Uterus (tissue), 4 donors: ENCODE results near the gene ARMH3. TPM values are rescaled to one million over a fixed set of nuclear protein-coding genes. Genes with fewer than 3 reads are reported as not detected.

Experiments
- DNase-seq, 2 donors: peaks; one replicate each; pipeline ENCODE4 v3.0.0-alpha.2; 2019 to 2020
- H3K27ac ChIP-seq, 2 donors: fragments of 200-600 bp; sonication (generic); 1 replicate in 1 of 2; 2 replicates in 1 of 2; pipeline ENCODE4 v1.5.1; 2016 to 2018
- H3K27me3 ChIP-seq, 2 donors: fragments of 200-600 bp; sonication (generic); one replicate each; pipeline ENCODE4 v1.5.1; 2018 to 2019; ENCODE audit warnings: control low read depth in 1 of 2
- H3K36me3 ChIP-seq, 2 donors: fragments of 200-600 bp; sonication (generic); one replicate each; pipeline ENCODE4 v1.5.1; 2019; ENCODE audit warnings: control low read depth in 1 of 2
- H3K4me1 ChIP-seq, 2 donors: fragments of 200-600 bp; sonication (generic); one replicate each; pipeline ENCODE4 v1.5.1; 2018 to 2019; ENCODE audit warnings: control low read depth in 1 of 2
- H3K4me3 ChIP-seq, 2 donors: fragments of 200-600 bp; sonication (generic); 1 replicate in 1 of 2; 2 replicates in 1 of 2; pipeline ENCODE4 v1.5.1; 2018 to 2019; ENCODE audit warnings: mild to moderate bottlenecking in 1 of 2
- H3K9me3 ChIP-seq, 2 donors: fragments of 200-600 bp; sonication (generic); one replicate each; pipeline ENCODE4 v1.5.1; 2019; ENCODE audit warnings: control low read depth in 1 of 2
- POLR2A ChIP-seq, 2 donors: fragments of 450-650 bp; IDR thresholded peaks; one replicate each; pipeline ENCODE4 v1.6.1; 2016; ENCODE audit warnings: antibody characterized with exemption in 2 of 2, mild to moderate bottlenecking in 1 of 2, moderate library complexity in 1 of 2
- intact Hi-C: fragments of 100-400 bp; cut with DNase I; formaldehyde crosslinking; loops from one replicate; pipeline ENCODE4 v1.15.1; 2023; ENCODE audit warnings: low total_unique reads
- total RNA-seq, 4 donors: library from RNA; depleted of rRNA in 3 of 4; stranded (reverse); fragments of >200 nt in 3 of 4; gene quantifications; one replicate each; pipeline versions ENCODE4 v1.1.0 to v1.2.4, GENCODE V29; 2014 to 2023
- TF ChIP-seq, protein P1 (sequence below), 4 experiments: fragments of 200-600 bp in 2 of 4; fragments of 450-650 bp in 2 of 4; sonication (generic) in 2 of 4; IDR thresholded peaks; one replicate each; pipeline ENCODE4 v1.5.1; 2016 to 2019; ENCODE audit warnings: antibody characterized with exemption in 4 of 4, mild to moderate bottlenecking in 2 of 4, moderate library complexity in 1 of 4
- donor health status: DM: yes; HTN: yes; CAD: no.

ARMH3 gene
- total RNA-seq, 4 donors from 2014 or later: 10.6 to 29.8 (median 20.9) TPM

DNA sequence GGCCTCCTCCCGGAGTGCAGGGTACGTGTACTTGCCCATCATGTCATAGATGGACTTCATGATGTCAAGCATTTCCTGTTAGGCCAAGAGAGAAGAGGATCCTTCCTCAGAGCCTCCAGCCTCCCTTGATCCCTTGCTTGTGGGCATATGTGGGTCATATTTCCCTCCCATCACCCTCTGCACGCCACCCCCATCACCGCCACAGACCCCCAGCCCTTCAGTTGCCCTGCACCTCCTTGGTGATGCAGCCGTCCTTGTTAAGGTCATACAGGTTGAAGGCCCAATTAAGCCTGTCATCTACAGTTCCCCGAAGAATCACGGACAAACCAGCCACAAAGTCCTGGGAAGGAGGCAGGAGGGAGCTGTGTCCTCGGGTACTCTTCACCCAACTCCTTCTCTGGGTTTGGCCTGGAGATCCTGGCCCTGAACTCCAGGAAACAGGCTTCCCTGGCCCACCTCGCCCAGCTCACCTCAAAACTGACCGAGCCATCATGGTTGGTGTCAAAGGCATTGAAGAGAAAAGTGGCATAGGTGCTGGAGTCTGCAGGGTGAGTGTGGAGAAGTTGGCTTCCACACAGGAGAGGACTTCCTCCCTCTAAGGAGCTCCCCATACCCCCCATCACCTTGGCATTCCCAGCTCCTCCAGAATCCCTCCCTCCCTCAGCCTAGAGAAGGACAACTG lies 227.9 kb downstream of the ARMH3 start:
- H3K4me3 ChIP-seq: no peak overlapping the region
- no peak for DNase-seq
- no peaks in the 10 kb centered on the region for H3K9me3 ChIP-seq
- intact Hi-C loops: no loop called here
- H3K27ac ChIP-seq: peak overlapping the region in 1 of 2 donors; percentile 75
- TF ChIP-seq POLR2A (IDR thresholded peaks at IDR 0.05): no peak
- TF ChIP-seq, protein P1, sequence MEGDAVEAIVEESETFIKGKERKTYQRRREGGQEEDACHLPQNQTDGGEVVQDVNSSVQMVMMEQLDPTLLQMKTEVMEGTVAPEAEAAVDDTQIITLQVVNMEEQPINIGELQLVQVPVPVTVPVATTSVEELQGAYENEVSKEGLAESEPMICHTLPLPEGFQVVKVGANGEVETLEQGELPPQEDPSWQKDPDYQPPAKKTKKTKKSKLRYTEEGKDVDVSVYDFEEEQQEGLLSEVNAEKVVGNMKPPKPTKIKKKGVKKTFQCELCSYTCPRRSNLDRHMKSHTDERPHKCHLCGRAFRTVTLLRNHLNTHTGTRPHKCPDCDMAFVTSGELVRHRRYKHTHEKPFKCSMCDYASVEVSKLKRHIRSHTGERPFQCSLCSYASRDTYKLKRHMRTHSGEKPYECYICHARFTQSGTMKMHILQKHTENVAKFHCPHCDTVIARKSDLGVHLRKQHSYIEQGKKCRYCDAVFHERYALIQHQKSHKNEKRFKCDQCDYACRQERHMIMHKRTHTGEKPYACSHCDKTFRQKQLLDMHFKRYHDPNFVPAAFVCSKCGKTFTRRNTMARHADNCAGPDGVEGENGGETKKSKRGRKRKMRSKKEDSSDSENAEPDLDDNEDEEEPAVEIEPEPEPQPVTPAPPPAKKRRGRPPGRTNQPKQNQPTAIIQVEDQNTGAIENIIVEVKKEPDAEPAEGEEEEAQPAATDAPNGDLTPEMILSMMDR (IDR thresholded peaks at IDR 0.05): no peak
- no peaks in the 10 kb centered on the region for H3K27me3 ChIP-seq
- H3K36me3 ChIP-seq: no peaks in the 10 kb centered on the region
- no peaks in the 10 kb centered on the region for H3K4me1 ChIP-seq

DNA sequence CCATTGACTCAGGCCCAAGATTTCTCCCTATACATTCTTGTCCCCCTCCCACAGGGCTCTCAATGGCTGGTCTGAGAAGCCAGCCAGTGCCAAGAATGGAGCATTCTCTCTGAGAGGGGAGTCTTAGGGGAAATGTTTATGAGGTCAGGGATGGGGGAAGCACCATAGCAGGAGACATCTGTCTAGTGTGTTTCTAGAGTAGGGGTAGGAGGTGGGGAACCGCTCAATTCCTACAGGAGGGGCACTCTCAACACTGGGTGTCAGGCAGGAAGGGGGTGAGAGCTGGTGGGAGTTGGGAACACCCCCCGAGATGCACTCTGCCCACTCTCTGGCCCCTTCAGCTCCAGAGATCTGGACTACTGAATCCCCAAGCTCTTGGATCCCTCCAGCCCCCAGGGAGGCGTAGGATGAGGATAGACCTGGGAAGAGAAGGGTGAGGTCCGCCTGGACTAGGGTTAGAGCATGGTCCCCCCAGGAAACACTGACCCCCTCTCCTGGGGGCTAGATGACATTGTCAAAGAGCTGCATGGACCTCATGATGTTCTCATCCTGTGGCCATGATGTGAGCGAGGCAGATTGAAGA lies 229.0 kb downstream of the ARMH3 start:
- Histone ChIP-seq H3K4me1 (no peaks in the 10 kb centered on the region), H3K27me3 (no peaks in the 10 kb centered on the region), H3K27ac (no peak overlapping the region), H3K9me3 (no peaks in the 10 kb centered on the region), H3K36me3 (no peaks in the 10 kb centered on the region), H3K4me3 (no peak overlapping the region)
- TF ChIP-seq POLR2A (IDR thresholded peaks at IDR 0.05): no peak
- TF ChIP-seq, protein P1 (IDR thresholded peaks at IDR 0.05): no peak
- intact Hi-C loops: no loop called here
- DNase-seq: peak in 1 of 2 donors; percentile 1

DNA sequence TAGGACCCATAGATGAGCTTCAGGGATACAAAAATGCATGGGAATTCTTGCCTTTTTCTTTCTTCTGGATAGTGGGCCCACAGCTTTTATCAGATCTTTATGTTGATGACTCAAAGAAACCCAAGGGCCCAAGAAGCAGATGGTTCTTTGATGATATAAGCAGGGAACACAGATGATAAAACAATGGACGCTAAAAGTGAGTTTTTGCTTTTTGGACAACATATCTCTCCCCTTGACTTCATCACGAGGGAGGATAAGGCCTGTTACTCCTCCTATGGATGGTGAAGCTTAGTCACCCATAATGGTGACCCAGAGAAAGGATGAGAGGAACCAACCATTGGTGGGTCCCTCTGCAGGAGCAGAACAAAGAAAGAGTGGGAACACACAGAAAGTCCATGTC lies 231.2 kb downstream of the ARMH3 start:
- intact Hi-C loops: no loop called here
- H3K27me3 ChIP-seq: no peaks in the 10 kb centered on the region
- H3K9me3 ChIP-seq: no peaks in the 10 kb centered on the region
- no peak overlapping the region for H3K27ac ChIP-seq
- TF ChIP-seq, protein P1 (IDR thresholded peaks at IDR 0.05): no peak
- no peak for TF ChIP-seq POLR2A (IDR thresholded peaks at IDR 0.05)
- no peaks in the 10 kb centered on the region for H3K4me1 ChIP-seq
- H3K4me3 ChIP-seq: no peak overlapping the region
- H3K36me3 ChIP-seq: no peaks in the 10 kb centered on the region
- DNase-seq: no peak

DNA sequence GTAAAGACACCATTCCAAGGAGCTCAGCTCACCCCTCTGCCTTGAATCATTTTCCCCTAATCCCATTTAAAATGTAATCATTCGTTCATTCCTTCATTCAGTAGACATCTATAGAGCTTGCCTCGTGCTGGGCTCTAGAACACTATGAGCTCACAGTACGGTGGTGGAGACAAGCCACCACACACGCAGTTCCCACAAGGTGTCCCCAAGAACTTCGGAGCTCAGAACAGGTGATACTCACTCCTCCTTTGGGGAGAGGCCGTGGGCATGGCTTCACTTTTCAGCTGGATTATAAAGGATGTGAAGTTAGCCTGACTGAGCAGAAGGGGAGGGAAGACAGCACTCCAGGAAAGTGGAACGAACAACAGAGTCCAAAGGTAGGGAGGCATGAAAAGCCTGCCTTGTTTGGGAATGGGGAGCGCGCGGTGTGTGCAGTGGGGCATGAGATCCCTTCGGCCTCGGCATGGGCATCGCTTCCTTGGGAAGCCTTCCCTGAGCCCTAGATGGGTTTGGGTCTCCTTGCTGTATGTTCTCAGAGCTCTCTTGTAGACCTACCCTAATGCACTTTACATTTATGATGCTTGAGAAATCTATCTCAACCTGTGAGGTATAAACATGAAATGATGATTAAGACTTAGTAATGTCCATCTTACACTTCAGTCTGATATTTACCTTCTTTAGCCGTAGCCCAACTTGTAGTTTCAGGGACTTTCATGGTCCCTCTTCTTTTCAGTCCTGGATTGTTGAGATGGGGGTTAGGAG lies 236.9 kb downstream of the ARMH3 start:
- no peaks in the 10 kb centered on the region for H3K36me3 ChIP-seq
- H3K4me1 ChIP-seq: no peaks in the 10 kb centered on the region
- H3K27ac ChIP-seq: peak overlapping the region; percentile 87 to 95
- H3K9me3 ChIP-seq: no peaks in the 10 kb centered on the region
- H3K4me3 ChIP-seq: peak overlapping the region; percentile 83 to 98
- peak; percentile 41 to 47 for DNase-seq
- TF ChIP-seq POLR2A (IDR thresholded peaks at IDR 0.05): no peak
- TF ChIP-seq, protein P1 (IDR thresholded peaks at IDR 0.05): no peak
- no peaks in the 10 kb centered on the region for H3K27me3 ChIP-seq
- intact Hi-C loops: no loop called here
